GM18520 (cell line): ENCODE measurements around the gene PRKN.

Experiments used
- ATAC-seq: cut with Tn5 transposase; IDR thresholded peaks from one replicate; pipeline ENCODE4 v1.9.1; 2021; ENCODE audit not compliant: unreplicated experiment

PRKN gene

GRCh38 chr6:162727322-162728182 lies at the start of gene PRKN, which contains the start of gene PACRG:
PRKN (minus strand) TSS chr6:162727766.
PACRG (plus strand) TSS chr6:162727974.
- ATAC-seq: peak; percentile 97

DNA sequence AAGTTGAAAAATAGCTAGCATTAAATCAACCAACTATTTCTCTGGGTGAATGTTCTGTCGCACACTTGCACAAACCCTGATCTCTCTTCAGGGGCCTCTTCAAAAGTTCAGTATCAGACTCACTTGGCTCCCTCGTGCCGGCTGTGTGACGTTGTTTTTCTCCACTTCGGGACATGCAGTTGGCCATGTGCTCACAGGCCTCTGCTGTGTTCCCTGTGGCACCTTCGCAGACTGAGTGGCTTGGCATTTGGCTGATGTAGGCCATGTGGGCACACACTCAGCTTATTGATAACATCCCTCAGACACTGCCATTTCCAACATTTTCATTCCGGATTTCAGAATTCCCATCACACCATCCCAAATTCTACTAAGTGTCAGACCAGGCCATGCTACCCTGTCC lies 49.5 kb upstream of the PRKN start:
- ATAC-seq: no peak

DNA sequence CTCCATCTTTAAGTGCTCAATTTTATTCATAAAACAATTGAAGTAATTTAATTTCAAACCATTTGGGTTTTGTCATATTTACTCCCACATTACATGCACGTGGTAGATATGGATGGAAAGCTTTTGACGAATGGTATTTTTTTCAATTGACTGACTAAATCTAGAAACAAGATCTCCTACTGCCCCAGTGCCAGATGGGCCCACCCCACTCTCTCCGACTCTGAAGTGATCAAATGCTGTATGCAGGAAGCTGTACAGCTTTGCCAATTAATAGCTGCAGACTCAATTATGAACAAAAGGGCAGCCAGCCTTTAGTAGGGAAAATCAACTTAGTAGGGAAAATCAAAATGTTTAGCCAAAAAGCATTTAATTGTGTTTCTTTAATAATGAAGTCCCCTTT lies 46.4 kb upstream of the PRKN start:
- no peak for ATAC-seq

- no peak for ATAC-seq
Measured at GRCh38 chr6:162772466-162772865, 44.9 kb upstream of the PRKN start.

- ATAC-seq: no peak
Measured at GRCh38 chr6:162770955-162771354, 43.4 kb upstream of the PRKN start.

DNA sequence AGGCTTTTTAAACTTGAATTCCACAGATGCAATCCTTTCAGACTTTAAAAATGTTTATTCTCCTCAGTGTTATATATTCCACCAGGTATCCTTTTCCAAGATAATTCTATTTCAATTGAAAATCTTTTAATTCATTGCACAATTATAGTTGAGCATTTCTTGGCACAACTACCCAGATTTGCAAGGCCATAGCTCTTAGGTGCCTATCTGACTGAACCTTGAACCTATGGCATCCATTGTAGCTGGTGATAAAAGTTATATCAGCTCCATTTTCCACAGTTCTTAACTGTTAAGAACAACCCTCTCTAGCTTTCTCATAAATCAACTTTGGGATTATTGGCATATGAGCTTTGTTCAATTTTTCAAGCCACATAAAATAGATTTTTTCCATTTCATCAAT lies 42.6 kb upstream of the PRKN start:
- no peak for ATAC-seq

DNA sequence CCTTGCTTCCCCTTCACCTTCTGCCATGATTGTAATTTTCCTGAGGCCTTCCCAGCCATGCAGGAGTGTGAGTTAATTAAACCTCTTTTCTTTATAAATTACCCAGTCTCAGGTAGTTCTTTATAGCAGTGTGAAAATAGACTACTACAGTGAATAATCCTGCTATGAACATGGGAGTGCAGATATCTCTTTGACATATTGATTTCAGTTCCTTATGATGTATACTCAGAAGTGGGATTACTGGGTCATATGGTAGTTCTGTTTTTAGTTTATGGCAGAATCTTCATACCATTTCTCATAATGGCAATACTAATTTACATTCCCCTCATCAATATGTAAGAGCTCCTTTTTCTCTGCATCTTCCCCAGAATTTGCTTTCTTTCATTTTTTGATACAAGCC lies 26.2 kb upstream of the PRKN start:
- ATAC-seq: no peak

- ATAC-seq: no peak
Measured at GRCh38 chr6:162751211-162751859, 23.8 kb upstream of the PRKN start.

GRCh38 chr6:162750776-162751175 lies 23.2 kb upstream of the PRKN start:
- no peak for ATAC-seq

DNA sequence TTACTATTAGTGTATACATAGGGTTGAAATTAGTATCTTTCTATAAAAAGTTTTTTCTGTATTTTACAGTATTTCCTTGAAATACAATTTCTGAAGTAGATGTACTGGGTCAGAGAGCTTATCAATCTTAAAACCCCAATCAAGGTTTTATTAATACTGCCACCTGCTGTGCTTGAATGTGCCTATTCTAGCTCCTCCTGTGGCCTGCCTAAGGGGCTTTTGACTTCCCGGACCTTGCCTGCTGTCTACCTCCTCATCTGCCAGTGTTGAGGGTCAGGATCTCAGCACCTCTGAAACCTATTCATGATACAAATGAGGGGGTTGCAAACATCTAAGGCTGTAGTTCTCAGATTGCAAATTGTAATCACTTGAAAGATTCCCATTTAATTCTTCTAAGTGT lies 9.4 kb upstream of the PRKN start:
- no peak for ATAC-seq

- ATAC-seq: no peak
Measured at GRCh38 chr6:162733489-162733888, 5.9 kb upstream of the PRKN start.

DNA sequence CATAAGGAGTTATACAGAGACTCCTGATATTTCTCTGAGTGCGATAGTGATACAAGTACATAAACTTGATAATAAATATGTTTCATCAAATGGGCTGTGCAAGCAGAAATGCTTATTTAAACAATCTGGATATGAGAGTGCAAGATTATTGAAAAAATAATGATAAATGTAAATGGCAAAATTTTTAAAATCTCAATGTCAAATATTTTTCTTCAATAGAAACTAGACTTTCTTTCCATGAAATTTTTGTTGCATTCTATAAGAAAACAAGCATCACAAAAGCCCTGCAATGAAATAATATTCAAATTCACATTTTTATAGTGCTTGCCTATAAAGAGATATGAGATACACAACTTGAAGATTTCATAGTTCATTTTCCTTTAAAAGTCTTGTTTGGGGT lies 2.9 kb upstream of the PRKN start:
- no peak for ATAC-seq

DNA sequence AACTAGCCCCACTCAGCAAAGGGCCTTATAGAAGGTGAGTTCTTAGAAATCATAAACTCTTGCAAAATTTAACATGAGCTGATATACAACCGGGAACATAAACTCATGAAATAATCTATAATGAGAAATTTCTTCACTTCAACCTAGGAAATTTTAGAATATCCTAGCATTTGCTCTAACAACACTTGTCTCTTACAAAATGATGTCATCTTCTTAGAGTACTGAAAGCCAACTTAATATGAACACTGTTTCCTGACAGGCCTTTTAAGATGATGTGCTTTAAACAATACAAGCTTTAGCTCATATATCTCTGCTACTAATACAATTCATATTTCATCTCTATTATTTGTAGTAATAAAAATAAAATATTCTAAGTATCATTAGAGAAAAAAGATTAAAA lies 1.1 kb upstream of the PRKN start:
- no peak for ATAC-seq

DNA sequence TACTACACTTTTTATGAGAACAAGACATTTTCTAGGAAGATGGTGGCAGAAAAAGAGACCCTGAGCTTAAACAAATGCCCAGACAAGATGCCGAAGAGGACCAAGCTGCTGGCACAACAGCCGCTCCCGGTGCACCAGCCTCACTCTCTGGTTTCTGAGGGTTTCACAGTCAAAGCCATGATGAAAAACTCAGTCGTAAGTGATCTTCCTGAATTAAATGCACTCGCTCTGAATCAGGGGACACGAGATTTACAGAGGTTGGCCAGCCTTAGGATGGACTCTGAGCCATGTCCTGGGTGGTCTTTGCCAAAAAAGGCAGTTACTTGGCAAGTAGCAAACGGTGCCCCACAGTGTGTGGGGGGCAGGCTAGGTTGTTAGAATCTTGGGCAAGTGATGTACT lies 631 bp upstream of the PRKN start:
- ATAC-seq: no peak

GRCh38 chr6:162726947-162727321 lies 632 bp downstream of the PRKN start:
- ATAC-seq: no peak

DNA sequence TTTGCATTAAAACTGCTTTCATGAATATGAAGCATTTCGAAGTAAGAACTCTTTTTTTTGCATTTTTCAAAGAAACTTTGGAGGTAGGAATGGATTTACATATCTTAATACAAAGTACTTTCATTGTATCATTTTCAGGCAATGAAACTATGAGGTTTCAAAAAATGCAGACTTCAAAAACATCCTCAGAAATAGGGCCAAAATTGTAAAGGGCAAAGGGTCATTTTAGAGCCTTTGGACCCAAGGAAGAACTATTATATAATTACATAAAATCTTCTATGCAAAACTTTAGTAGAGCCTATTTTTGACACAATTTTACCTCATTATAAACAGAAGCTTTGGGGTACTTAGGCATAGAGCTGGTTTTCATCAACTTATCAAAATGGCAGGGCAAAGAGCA lies 4.9 kb downstream of the PRKN start:
- no peak for ATAC-seq

DNA sequence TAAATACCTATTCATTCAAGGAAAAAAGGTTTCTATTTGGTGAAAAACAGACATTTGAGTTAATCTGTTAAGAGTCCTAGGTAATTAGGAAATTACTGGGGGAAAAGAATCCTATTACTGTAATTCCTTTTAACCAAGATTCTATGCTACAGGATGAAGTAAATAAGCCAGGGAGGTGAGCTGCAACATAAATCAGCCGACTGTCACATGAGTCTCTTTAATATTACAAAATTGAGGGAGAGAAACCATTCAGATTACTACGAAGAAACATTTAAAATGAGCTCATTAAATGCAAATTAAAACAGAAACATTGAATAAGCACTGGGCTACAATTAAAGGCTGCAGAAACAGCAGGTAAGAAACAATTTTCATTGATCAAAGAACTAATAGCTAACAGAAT lies 5.3 kb downstream of the PRKN start:
- ATAC-seq: no peak

DNA sequence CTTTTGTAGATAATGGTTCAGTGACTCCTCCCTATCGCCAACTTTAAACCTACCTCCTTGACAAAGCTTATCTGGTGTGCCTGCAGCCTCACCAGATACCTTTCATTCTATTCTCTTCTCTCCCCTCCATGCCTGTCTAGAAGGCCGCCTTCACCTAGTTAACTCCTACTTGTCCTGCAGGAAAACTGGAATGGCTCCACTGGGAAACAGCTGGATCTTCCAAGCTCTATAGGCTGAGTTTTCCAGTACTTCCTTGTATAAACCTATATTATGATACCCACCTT lies 6.2 kb downstream of the PRKN start:
- no peak for ATAC-seq

GRCh38 chr6:162719528-162719927 lies 8.0 kb downstream of the PRKN start:
- no peak for ATAC-seq

- ATAC-seq: no peak
Measured at GRCh38 chr6:162715601-162716000, 12.0 kb downstream of the PRKN start.

GRCh38 chr6:162713974-162714780 lies 13.4 kb downstream of the PRKN start:
- no peak for ATAC-seq

DNA sequence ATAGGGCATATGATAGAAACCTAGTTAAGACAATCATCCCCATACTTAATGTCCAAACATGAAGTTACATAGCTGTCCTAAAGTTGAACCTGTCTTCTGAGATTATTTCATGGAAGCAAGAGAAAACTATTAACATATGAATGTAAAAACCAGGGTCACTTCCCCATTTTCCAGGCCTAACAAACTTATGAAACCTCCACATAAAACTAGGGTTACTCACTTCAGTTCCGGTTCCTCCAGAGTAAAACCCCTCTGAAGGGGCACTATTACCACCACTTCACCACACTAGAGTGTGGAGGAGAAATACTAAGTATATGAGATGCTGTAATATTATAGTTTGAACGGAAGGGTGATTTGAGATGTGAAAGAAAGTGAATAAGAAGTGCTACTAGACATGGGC lies 14.9 kb downstream of the PRKN start:
- no peak for ATAC-seq
